ENCODE data around the gene PROC. TPM values are rescaled to one million over a fixed set of nuclear protein-coding genes. Genes with fewer than 3 reads are reported as not detected.

The PROC gene
- total RNA-seq, 1 donor from 2014 or later = 0.17 TPM

DNA sequence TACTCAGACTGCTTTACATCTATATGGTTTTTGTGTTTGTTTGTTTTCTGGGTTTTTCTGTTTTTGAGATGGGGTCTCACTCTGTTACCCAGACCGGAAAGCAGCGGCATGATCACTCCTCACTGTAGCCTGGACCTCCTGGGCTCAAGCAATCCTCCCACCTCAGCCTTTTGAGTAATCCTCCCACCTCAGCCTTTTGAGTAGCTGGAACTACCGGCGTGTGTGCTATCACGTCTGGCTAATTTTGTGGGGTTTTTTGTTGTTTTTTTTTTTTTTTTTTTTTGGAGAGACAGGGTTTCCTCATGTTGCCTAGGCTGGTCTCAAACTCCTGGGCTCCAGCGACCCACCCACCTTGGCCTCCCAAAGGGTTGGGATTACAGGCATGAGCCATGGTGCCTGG lies 39.5 kb upstream of the PROC start:
- TF ChIP-seq CTCF (conservative IDR thresholded peaks at IDR 0.05; ENCODE audit: low read depth, low read length) = no peak
- no peak for DNase-seq (ENCODE audit: low read depth)
- H3K4me3 ChIP-seq (ENCODE audit: low read depth, low read length) = no peak overlapping the region

GRCh38 chr2:127379712-127380355 lies 38.4 kb upstream of the PROC start:
- no peak overlapping the region for H3K4me3 ChIP-seq (ENCODE audit: low read depth, low read length)
- no peak for TF ChIP-seq CTCF (conservative IDR thresholded peaks at IDR 0.05; ENCODE audit: low read depth, low read length)
- no peak for DNase-seq (ENCODE audit: low read depth)

DNA sequence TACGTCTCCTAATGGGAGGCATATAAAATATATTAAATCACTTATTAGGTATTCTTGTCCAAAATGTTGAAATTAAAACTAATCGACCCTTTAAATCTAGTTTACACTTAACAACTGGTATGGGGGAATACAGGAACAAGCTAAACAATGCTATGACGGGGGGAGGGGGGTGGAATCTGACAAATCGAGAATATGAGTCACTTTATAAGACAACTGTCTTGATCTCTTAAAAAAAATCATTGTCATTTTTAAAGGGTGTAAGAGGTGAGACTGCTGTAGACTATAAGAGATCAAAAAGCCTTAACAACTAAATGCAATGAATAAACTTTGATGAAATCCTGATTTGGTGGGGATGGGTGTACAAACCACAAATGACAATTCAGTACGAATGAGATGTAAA lies 36.5 kb upstream of the PROC start:
- DNase-seq (ENCODE audit: low read depth) = no peak
- TF ChIP-seq CTCF (conservative IDR thresholded peaks at IDR 0.05; ENCODE audit: low read depth, low read length) = no peak
- no peak overlapping the region for H3K4me3 ChIP-seq (ENCODE audit: low read depth, low read length)

DNA sequence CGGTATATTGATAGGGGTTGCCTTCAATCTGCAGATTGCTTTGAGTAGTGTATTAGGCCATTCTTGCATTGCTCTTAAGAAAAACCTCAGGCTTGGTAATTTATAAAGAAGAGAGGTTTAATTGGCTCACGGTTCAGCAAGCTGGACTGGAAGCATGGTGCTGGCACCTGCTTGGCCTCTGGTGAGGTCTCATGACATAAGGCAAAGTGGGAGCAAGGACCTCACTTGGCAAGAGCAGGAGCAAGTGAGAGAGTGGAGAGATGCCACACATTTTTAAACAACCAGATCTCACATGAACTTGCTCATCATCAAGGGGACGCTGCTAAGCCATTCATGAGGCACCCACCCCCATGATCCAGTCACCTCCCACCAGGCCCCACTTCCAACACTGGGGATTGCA lies 35.4 kb upstream of the PROC start:
- TF ChIP-seq CTCF (conservative IDR thresholded peaks at IDR 0.05; ENCODE audit: low read depth, low read length) = peak; percentile 11
- H3K4me3 ChIP-seq (ENCODE audit: low read depth, low read length) = no peak overlapping the region
- DNase-seq (ENCODE audit: low read depth) = peak; percentile 56

GRCh38 chr2:127384529-127384928 lies 33.7 kb upstream of the PROC start:
- TF ChIP-seq CTCF (conservative IDR thresholded peaks at IDR 0.05; ENCODE audit: low read depth, low read length) = no peak
- no peak overlapping the region for H3K4me3 ChIP-seq (ENCODE audit: low read depth, low read length)
- no peak for DNase-seq (ENCODE audit: low read depth)

DNA sequence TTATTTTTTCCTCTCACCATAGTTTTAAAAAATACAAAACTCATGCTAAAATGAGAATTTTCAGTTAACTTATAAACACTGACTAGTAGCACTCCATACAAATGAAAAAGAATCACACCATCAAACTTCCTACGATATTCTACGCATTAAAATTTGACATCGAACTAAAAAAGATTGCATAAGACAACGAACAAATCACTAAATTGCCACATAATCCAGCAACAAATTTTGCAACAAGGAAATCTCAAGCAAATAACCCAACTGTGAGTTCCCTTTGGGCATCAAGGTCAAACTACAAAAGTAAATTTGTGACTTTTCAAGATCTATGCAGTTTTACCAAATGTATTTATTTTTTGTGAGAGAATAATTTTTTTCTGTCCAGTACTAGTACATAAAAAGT lies 32.0 kb upstream of the PROC start:
- no peak for TF ChIP-seq CTCF (conservative IDR thresholded peaks at IDR 0.05; ENCODE audit: low read depth, low read length)
- H3K4me3 ChIP-seq (ENCODE audit: low read depth, low read length) = peak overlapping the region; percentile 84
- no peak for DNase-seq (ENCODE audit: low read depth)

Measured in epithelial cell of proximal tubule (primary cell).